Measurements from ENCODE around the gene MRPL18. TPM values are rescaled to one million over a fixed set of nuclear protein-coding genes. Genes with fewer than 3 reads are reported as not detected.
"Not testable (repeated sequence)": the region's sequence is repeated elsewhere in the genome, so short reads cannot be mapped to it uniquely, and the experiment has no call there.

MRPL18 gene
- total RNA-seq, 2 experiments from 2014 or later, result 83.7 to 84.4 TPM

GRCh38 chr6:159800141-159800865 lies 10.0 kb downstream of the MRPL18 start, which contains the start of gene PNLDC1:
Gene PNLDC1, plus strand, starts transcription at chr6:159800276. Its CDS starts 32 bp downstream, at chr6:159800308.
- POLR2A ChIA-PET, result no interaction called here
- no peak within 1 kb of the TSS for H3K4me3 Mint-ChIP-seq

GRCh38 chr6:159801935-159802334 lies 11.7 kb downstream of the MRPL18 start:
- no peaks in the 10 kb centered on the region for H3K9me3 Mint-ChIP-seq (ENCODE audit: low read depth)
- intact Hi-C loops (cut with DNase I, micrococcal nuclease), result no loop called here
- ATAC-seq, result no peak

More at GRCh38 chr6:159800141-159800865, 10.0 kb downstream of the MRPL18 start, which contains the start of gene PNLDC1:
- Mint-ChIP-seq H3K27me3 (no peaks in the 10 kb centered on the region), H3K36me3 (ENCODE audit: low read depth) (peaks cover 33% of the 10 kb centered on the region), H3K9me3 (ENCODE audit: low read depth) (no peaks in the 10 kb centered on the region), H3K27ac (no peak within 1 kb of the TSS), H3K4me1 (peaks cover 20% of the 10 kb centered on the region)
- no peak for ATAC-seq
- intact Hi-C loops (cut with DNase I, micrococcal nuclease), result no loop called here
- DNase-seq, result no peak
- CTCF ChIA-PET, result interaction anchor here (0.6 kb wide), 1 partner anchor 397 kb away, joined by 3 read pairs; no protein-coding TSS in a partner anchor

GRCh38 chr6:159804504-159804903 lies 14.2 kb downstream of the MRPL18 start:
- DNase-seq (no peak), ATAC-seq (no peak)
- ChIA-PET CTCF (no interaction called here), POLR2A (no interaction called here)
- Mint-ChIP-seq H3K36me3 (ENCODE audit: low read depth) (peaks cover 5% of the 10 kb centered on the region), H3K27me3 (no peaks in the 10 kb centered on the region), H3K27ac (no peak overlapping the region), H3K4me1 (no peaks in the 10 kb centered on the region), H3K9me3 (ENCODE audit: low read depth) (no peaks in the 10 kb centered on the region), H3K4me3 (no peak overlapping the region)
- intact Hi-C loops (cut with DNase I, micrococcal nuclease), result no loop called here

More at GRCh38 chr6:159801935-159802334, 11.7 kb downstream of the MRPL18 start:
- Mint-ChIP-seq H3K4me3 (no peak overlapping the region), H3K27me3 (no peaks in the 10 kb centered on the region), H3K36me3 (ENCODE audit: low read depth) (peaks cover 27% of the 10 kb centered on the region), H3K4me1 (peaks cover 16% of the 10 kb centered on the region), H3K27ac (no peak overlapping the region)
- DNase-seq, result no peak
- POLR2A ChIA-PET, result no interaction called here
- CTCF ChIA-PET, result no interaction called here

GRCh38 chr6:159805440-159806020 lies 15.3 kb downstream of the MRPL18 start:
- no peak overlapping the region for H3K27ac Mint-ChIP-seq
- H3K27me3 Mint-ChIP-seq, result no peaks in the 10 kb centered on the region
- intact Hi-C loops (cut with DNase I, micrococcal nuclease), result no loop called here
- H3K36me3 Mint-ChIP-seq (ENCODE audit: low read depth), result no peaks in the 10 kb centered on the region
- DNase-seq (no peak), ATAC-seq (no peak)
- H3K4me3 Mint-ChIP-seq, result no peak overlapping the region
- no peaks in the 10 kb centered on the region for H3K9me3 Mint-ChIP-seq (ENCODE audit: low read depth)
- POLR2A ChIA-PET, result no interaction called here
- CTCF ChIA-PET, result no interaction called here
- no peaks in the 10 kb centered on the region for H3K4me1 Mint-ChIP-seq

- no peaks in the 10 kb centered on the region for H3K9me3 Mint-ChIP-seq (ENCODE audit: low read depth)
- ChIA-PET CTCF (no interaction called here), POLR2A (interaction anchor here (0.6 kb wide), 1 partner anchor 154 kb away, joined by 3 read pairs; no protein-coding TSS in a partner anchor)
- no peak overlapping the region for H3K4me3 Mint-ChIP-seq
- no peak overlapping the region for H3K27ac Mint-ChIP-seq
- no peaks in the 10 kb centered on the region for H3K36me3 Mint-ChIP-seq (ENCODE audit: low read depth)
- no peaks in the 10 kb centered on the region for H3K4me1 Mint-ChIP-seq
- no peak for ATAC-seq
- intact Hi-C loops (cut with DNase I, micrococcal nuclease), result no loop called here
- no peaks in the 10 kb centered on the region for H3K27me3 Mint-ChIP-seq
- no peak for DNase-seq
These were observed 15.8 kb downstream of the MRPL18 start for GRCh38 chr6:159806021-159806458.

- Mint-ChIP-seq H3K4me3 (no peak overlapping the region), H3K36me3 (ENCODE audit: low read depth) (no peaks in the 10 kb centered on the region), H3K9me3 (ENCODE audit: low read depth) (no peaks in the 10 kb centered on the region), H3K4me1 (no peaks in the 10 kb centered on the region), H3K27ac (no peak overlapping the region), H3K27me3 (no peaks in the 10 kb centered on the region)
- ChIA-PET POLR2A (no interaction called here), CTCF (interaction anchor here (0.7 to 0.8 kb wide), 3 partner anchors 25 to 644 kb away, joined by 3 read pairs; no protein-coding TSS in a partner anchor)
- intact Hi-C loops (cut with DNase I, micrococcal nuclease), result no loop called here
- DNase-seq (no peak), ATAC-seq (no peak)
These were observed 17.0 kb downstream of the MRPL18 start for GRCh38 chr6:159807150-159807858.

- ATAC-seq (no peak), DNase-seq (no peak)
- Mint-ChIP-seq H3K27me3 (no peaks in the 10 kb centered on the region), H3K9me3 (ENCODE audit: low read depth) (no peaks in the 10 kb centered on the region), H3K4me3 (no peak overlapping the region), H3K4me1 (no peaks in the 10 kb centered on the region), H3K36me3 (ENCODE audit: low read depth) (no peaks in the 10 kb centered on the region), H3K27ac (no peak overlapping the region)
- ChIA-PET CTCF (interaction anchor here (0.6 kb wide), 1 partner anchor 269 kb away, joined by 4 read pairs; no protein-coding TSS in a partner anchor), POLR2A (no interaction called here)
- intact Hi-C loops (cut with DNase I, micrococcal nuclease), result no loop called here
These were observed 18.4 kb downstream of the MRPL18 start for GRCh38 chr6:159808647-159809046.

- H3K36me3 Mint-ChIP-seq (ENCODE audit: low read depth), result no peaks in the 10 kb centered on the region
- no peak for DNase-seq
- H3K27ac Mint-ChIP-seq, result no peak overlapping the region
- H3K9me3 Mint-ChIP-seq (ENCODE audit: low read depth), result no peaks in the 10 kb centered on the region
- no peaks in the 10 kb centered on the region for H3K4me1 Mint-ChIP-seq
- no peak overlapping the region for H3K4me3 Mint-ChIP-seq
- no peaks in the 10 kb centered on the region for H3K27me3 Mint-ChIP-seq
- ATAC-seq, result no peak
- ChIA-PET POLR2A (no interaction called here), CTCF (interaction anchor here (0.6 kb wide), 2 partner anchors 186 to 269 kb away, joined by 3 to 4 read pairs; no protein-coding TSS in a partner anchor)
- intact Hi-C loops (cut with DNase I, micrococcal nuclease), result no loop called here
These were observed 18.9 kb downstream of the MRPL18 start for GRCh38 chr6:159809149-159809548.

GRCh38 chr6:159813781-159814180 lies 23.5 kb downstream of the MRPL18 start:
- H3K4me3 Mint-ChIP-seq, result no peak overlapping the region
- no peaks in the 10 kb centered on the region for H3K9me3 Mint-ChIP-seq (ENCODE audit: low read depth)
- no peaks in the 10 kb centered on the region for H3K4me1 Mint-ChIP-seq
- no peaks in the 10 kb centered on the region for H3K27me3 Mint-ChIP-seq
- DNase-seq (no peak), ATAC-seq (no peak)
- H3K36me3 Mint-ChIP-seq (ENCODE audit: low read depth), result peaks cover 2% of the 10 kb centered on the region
- no peak overlapping the region for H3K27ac Mint-ChIP-seq
- CTCF ChIA-PET, result no interaction called here
- intact Hi-C loops (cut with DNase I, micrococcal nuclease), result no loop called here
- POLR2A ChIA-PET, result interaction anchor here (0.6 kb wide), 1 partner anchor 48 kb away, joined by 3 read pairs; no protein-coding TSS in a partner anchor

GRCh38 chr6:159815410-159815809 lies 25.1 kb downstream of the MRPL18 start:
- Mint-ChIP-seq H3K36me3 (ENCODE audit: low read depth) (peaks cover 2% of the 10 kb centered on the region), H3K27me3 (no peaks in the 10 kb centered on the region), H3K9me3 (ENCODE audit: low read depth) (no peaks in the 10 kb centered on the region), H3K4me3 (no peak overlapping the region), H3K4me1 (peaks cover 12% of the 10 kb centered on the region), H3K27ac (no peak overlapping the region)
- ChIA-PET POLR2A (no interaction called here), CTCF (no interaction called here)
- ATAC-seq, result no peak
- intact Hi-C loops (cut with DNase I, micrococcal nuclease), result no loop called here
- no peak for DNase-seq

GRCh38 chr6:159816775-159817174 lies 26.5 kb downstream of the MRPL18 start:
- H3K4me3 Mint-ChIP-seq; H3K27me3 Mint-ChIP-seq; H3K9me3 Mint-ChIP-seq (ENCODE audit: low read depth); H3K36me3 Mint-ChIP-seq (ENCODE audit: low read depth); H3K27ac Mint-ChIP-seq; intact Hi-C loops (cut with DNase I, micrococcal nuclease); POLR2A ChIA-PET; ATAC-seq; DNase-seq; CTCF ChIA-PET: not testable (repeated sequence)
- peaks cover 17% of the 10 kb centered on the region for H3K4me1 Mint-ChIP-seq

Data from activated CD4-positive, alpha-beta T cell treated with anti-CD3 and anti-CD28 coated beads for 36 hours (primary cell).